Activated CD4-positive, alpha-beta T cell treated with anti-CD3 and anti-CD28 coated beads, Interleukin-2, Interleukin-4, amounts not matched to agents 100 ng/mL and 50 ng/mL, durations not matched to agents 16 hours and 8 hours (primary cell): Measurements from ENCODE around the gene SERP2.

ENCODE experiments used
- DNase-seq: peaks from one replicate; pipeline ENCODE4 v3.0.0-alpha.2; 2020; ENCODE audit warnings: low spot score

The SERP2 gene

GRCh38 chr13:44435142-44435918, 61.7 kb downstream of the SERP2 start:
- DNase-seq: peak; percentile 85

- DNase-seq: no peak
Measured at GRCh38 chr13:44435919-44436510, 62.4 kb downstream of the SERP2 start.

GRCh38 chr13:44436589-44437337, 63.1 kb downstream of the SERP2 start:
- DNase-seq: peak; percentile 19

GRCh38 chr13:44437356-44438233, 64.0 kb downstream of the SERP2 start:
- peak; percentile 50 for DNase-seq

DNA sequence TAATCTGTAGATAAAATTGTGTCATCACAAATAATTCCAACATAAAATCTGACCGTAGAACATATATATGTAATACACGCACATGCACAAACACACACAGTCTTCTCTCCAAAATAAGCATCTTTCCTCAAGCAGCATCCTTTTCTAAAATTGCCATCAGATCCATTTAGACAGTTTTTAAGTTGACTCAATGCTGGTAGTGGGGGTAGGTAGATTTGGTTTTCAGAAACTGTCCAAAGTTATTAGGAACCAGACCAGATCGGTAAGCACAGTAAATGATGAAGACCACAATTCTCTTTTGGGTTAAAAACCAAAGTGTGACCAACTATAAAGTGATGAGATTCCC, 64.6 kb downstream of the SERP2 start:
- no peak for DNase-seq

DNA sequence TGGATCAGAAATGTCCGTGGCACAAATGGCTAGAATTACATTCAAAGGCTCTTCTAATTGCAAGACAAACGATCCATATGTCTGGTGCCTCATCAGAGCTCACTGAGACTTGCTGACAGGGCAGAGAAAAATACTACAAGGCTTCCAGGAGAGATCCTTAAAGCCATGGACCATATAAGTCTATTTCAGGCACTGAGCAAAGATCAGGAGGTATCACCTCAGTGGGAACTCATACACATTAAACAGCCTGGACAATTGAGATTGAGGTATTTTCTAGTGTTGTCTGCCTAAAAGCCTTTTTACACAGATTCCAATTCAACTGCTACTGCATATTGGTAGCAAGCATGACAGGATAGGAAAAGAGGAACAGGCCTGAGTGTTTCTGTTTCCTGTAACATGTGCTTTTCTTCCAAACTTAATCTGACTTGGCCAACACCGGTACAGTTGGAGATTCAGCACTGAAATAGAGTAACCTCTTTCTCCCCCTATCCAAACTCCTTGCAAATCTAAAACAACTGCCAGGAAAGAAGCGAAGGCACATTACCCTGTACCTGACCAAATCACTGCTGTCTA, 65.9 kb downstream of the SERP2 start:
- DNase-seq: no peak

GRCh38 chr13:44440046-44440608, 66.5 kb downstream of the SERP2 start:
- no peak for DNase-seq
